Activated naive CD4-positive, alpha-beta T cell treated with anti-CD3 and anti-CD28 coated beads for 36 hours (primary cell): Measurements from ENCODE around the gene LGR6. TPM values are rescaled to one million over a fixed set of nuclear protein-coding genes. Genes with fewer than 3 reads are reported as not detected.

ENCODE experiments used
- CTCF ChIA-PET: fragments of 350-600 bp; sonication (Branson Sonifier 250); formaldehyde crosslinking; loops from one replicate; lab custom pipeline; 2021; ENCODE audit warnings: antibody characterized with exemption; lab: Charles Lee
- DNase-seq: peaks from one replicate; pipeline ENCODE4 v3.0.0-alpha.2; 2020
- H3K27ac Mint-ChIP-seq: one replicate; pipeline ENCODE4 v1.8.0; 2021; ENCODE audit warnings: mild to moderate bottlenecking, mixed read lengths
- H3K27me3 Mint-ChIP-seq: one replicate; pipeline ENCODE4 v1.8.0; 2021; ENCODE audit warnings: low read depth, mixed read lengths
- H3K36me3 Mint-ChIP-seq: one replicate; pipeline ENCODE4 v1.8.0; 2021; ENCODE audit warnings: low read depth, mixed read lengths
- H3K4me1 Mint-ChIP-seq: one replicate; pipeline ENCODE4 v1.8.0; 2021; ENCODE audit warnings: low read depth, mixed read lengths
- H3K4me3 Mint-ChIP-seq: one replicate; pipeline ENCODE4 v1.8.0; 2021; ENCODE audit warnings: mild to moderate bottlenecking, moderate library complexity, mixed read lengths
- H3K9me3 Mint-ChIP-seq: one replicate; pipeline ENCODE4 v1.8.0; 2021; ENCODE audit warnings: mixed read lengths
- intact Hi-C: fragments of 100-400 bp; cut with micrococcal nuclease; formaldehyde crosslinking; loops from one replicate; pipeline ENCODE4 v1.15.1; 2023
- total RNA-seq, 2 experiments: library from RNA; stranded (reverse); gene quantifications; one replicate each; pipeline ENCODE4 v1.2.3, GENCODE V29; 2021

Gene LGR6
- total RNA-seq, 2 experiments from 2014 or later = 0.19 to 0.22 TPM

DNA sequence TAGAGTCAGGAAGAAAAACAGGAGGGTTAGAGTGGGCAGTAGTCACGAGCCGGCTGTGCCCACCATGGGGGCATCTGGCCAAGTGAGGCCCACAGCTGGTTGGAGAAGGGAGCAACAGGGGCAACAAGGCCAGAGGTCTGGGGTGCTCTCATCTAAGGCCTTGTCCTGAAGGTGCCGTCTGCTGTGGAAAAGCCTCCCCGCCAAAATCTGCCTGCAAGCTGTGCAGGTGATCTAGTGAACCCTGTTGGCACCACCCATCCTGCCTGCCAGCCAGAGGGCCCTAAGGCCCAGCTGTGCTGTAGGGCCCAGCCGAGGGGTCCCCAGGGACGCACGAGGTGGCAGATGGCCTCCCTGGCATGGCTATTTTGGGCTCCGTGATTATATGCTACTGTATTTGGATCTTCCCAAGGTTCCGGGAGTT, 51.3 kb downstream of the LGR6 start:
- Mint-ChIP-seq H3K27ac (no peak overlapping the region), H3K36me3 (no peaks in the 10 kb centered on the region), H3K27me3 (no peaks in the 10 kb centered on the region), H3K4me1 (no peaks in the 10 kb centered on the region), H3K9me3 (no peaks in the 10 kb centered on the region), H3K4me3 (no peak overlapping the region)
- DNase-seq = no peak
- CTCF ChIA-PET = interaction anchor here (0.9 to 1.3 kb wide), 2 partner anchors 10 to 51 kb away, joined by 4 read pairs; partner anchors contain the start of gene LGR6
- intact Hi-C loops = no loop called here

DNA sequence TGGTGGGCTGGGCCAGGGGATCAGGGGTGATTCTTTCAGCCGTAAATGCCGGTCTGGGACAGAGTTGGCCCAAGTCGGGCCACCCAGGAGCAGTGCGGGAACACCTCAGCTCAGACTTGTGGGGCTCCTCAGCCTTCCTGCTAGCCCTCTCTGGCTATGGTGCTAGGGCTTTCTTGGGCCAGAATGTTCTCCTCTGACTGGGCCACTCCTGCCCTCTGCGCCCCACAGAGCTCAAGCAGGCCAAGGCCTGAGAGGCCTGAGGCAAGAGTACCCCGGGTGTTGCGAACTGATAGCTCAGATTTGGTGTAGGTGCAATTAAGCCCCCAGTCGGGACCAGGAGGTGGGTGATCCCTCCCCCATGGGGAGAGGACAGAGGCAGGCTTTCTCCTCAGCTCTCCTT, 51.8 kb downstream of the LGR6 start:
- CTCF ChIA-PET = interaction anchor here (0.9 to 1.3 kb wide), 2 partner anchors 11 to 52 kb away, joined by 4 read pairs; partner anchors contain the start of gene LGR6
- Mint-ChIP-seq H3K27me3 (no peaks in the 10 kb centered on the region), H3K36me3 (no peaks in the 10 kb centered on the region), H3K9me3 (no peaks in the 10 kb centered on the region), H3K4me1 (no peaks in the 10 kb centered on the region), H3K27ac (no peak overlapping the region), H3K4me3 (no peak overlapping the region)
- DNase-seq = no peak
- intact Hi-C loops = no loop called here

- H3K9me3 Mint-ChIP-seq = no peaks in the 10 kb centered on the region
- CTCF ChIA-PET = no interaction called here
- no peaks in the 10 kb centered on the region for H3K4me1 Mint-ChIP-seq
- no peak for DNase-seq
- no peaks in the 10 kb centered on the region for H3K36me3 Mint-ChIP-seq
- no peaks in the 10 kb centered on the region for H3K27me3 Mint-ChIP-seq
- no peak overlapping the region for H3K27ac Mint-ChIP-seq
- no peak overlapping the region for H3K4me3 Mint-ChIP-seq
- intact Hi-C loops = no loop called here
Observed at GRCh38 chr1:202247104-202247503, 53.5 kb downstream of the LGR6 start.

- Mint-ChIP-seq H3K9me3 (no peaks in the 10 kb centered on the region), H3K4me1 (no peaks in the 10 kb centered on the region), H3K27ac (no peak overlapping the region), H3K36me3 (no peaks in the 10 kb centered on the region), H3K4me3 (no peak overlapping the region), H3K27me3 (no peaks in the 10 kb centered on the region)
- intact Hi-C loops = no loop called here
- DNase-seq = no peak
- CTCF ChIA-PET = no interaction called here
Observed at GRCh38 chr1:202247837-202248795, 54.5 kb downstream of the LGR6 start.

DNA sequence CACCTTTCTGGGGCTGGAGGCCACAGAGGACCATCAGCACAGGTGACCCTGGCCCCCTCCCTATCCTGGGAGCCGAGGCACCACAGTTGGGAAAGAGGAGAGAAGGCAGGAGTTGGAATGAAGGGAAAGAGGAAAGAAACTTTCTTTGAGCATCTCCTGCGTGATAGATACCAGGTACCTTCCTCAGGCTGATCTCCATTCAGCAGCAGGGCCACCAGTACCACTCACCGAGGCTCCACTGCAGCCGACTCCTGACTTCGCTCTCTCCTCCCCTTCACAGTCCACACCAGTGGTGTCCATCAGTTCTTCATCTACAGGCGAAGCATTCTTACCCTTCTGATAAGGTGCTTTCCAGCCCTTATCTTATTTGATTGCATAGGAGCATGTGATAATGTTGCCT, 55.3 kb downstream of the LGR6 start:
- CTCF ChIA-PET = no interaction called here
- DNase-seq = no peak
- Mint-ChIP-seq H3K27ac (no peak overlapping the region), H3K4me3 (no peak overlapping the region), H3K36me3 (no peaks in the 10 kb centered on the region), H3K27me3 (no peaks in the 10 kb centered on the region), H3K9me3 (no peaks in the 10 kb centered on the region), H3K4me1 (no peaks in the 10 kb centered on the region)
- intact Hi-C loops = no loop called here

GRCh38 chr1:202249436-202249835, 55.8 kb downstream of the LGR6 start:
- H3K36me3 Mint-ChIP-seq = no peaks in the 10 kb centered on the region
- H3K4me1 Mint-ChIP-seq = no peaks in the 10 kb centered on the region
- no peaks in the 10 kb centered on the region for H3K9me3 Mint-ChIP-seq
- H3K4me3 Mint-ChIP-seq = no peak overlapping the region
- H3K27ac Mint-ChIP-seq = no peak overlapping the region
- CTCF ChIA-PET = no interaction called here
- H3K27me3 Mint-ChIP-seq = no peaks in the 10 kb centered on the region
- intact Hi-C loops = no loop called here
- DNase-seq = no peak

DNA sequence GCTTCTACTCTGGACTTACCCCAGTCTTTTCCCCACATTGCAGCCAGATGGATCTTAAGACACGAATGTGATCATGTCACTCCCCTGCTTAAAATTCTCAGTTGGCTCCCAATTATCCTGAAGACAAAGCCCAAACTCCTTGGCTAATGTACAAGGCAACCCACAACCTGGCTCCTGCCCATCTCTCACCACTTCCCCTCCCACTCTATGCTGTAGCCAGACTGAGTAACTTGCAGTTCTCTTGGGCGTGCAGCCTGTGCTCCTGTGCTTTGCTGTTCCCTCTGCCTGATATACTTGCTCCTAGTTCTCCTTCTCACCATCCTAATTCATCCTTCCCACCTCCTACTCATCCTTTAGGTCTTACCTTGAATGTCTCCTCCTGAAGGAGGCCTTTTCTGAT, 56.2 kb downstream of the LGR6 start:
- no peak overlapping the region for H3K27ac Mint-ChIP-seq
- H3K9me3 Mint-ChIP-seq = no peaks in the 10 kb centered on the region
- CTCF ChIA-PET = no interaction called here
- no peak overlapping the region for H3K4me3 Mint-ChIP-seq
- no peak for DNase-seq
- H3K36me3 Mint-ChIP-seq = no peaks in the 10 kb centered on the region
- peaks cover 2% of the 10 kb centered on the region for H3K27me3 Mint-ChIP-seq
- no peaks in the 10 kb centered on the region for H3K4me1 Mint-ChIP-seq
- intact Hi-C loops = no loop called here

- Mint-ChIP-seq H3K9me3 (no peaks in the 10 kb centered on the region), H3K4me3 (no peak overlapping the region), H3K27me3 (peaks cover 7% of the 10 kb centered on the region), H3K36me3 (no peaks in the 10 kb centered on the region), H3K27ac (no peak overlapping the region), H3K4me1 (no peaks in the 10 kb centered on the region)
- CTCF ChIA-PET = interaction anchor here (0.7 kb wide), 1 partner anchor 118 kb away, joined by 3 read pairs; no protein-coding TSS in a partner anchor
- intact Hi-C loops = no loop called here
- DNase-seq = no peak
Observed at GRCh38 chr1:202250982-202251381, 57.4 kb downstream of the LGR6 start.

DNA sequence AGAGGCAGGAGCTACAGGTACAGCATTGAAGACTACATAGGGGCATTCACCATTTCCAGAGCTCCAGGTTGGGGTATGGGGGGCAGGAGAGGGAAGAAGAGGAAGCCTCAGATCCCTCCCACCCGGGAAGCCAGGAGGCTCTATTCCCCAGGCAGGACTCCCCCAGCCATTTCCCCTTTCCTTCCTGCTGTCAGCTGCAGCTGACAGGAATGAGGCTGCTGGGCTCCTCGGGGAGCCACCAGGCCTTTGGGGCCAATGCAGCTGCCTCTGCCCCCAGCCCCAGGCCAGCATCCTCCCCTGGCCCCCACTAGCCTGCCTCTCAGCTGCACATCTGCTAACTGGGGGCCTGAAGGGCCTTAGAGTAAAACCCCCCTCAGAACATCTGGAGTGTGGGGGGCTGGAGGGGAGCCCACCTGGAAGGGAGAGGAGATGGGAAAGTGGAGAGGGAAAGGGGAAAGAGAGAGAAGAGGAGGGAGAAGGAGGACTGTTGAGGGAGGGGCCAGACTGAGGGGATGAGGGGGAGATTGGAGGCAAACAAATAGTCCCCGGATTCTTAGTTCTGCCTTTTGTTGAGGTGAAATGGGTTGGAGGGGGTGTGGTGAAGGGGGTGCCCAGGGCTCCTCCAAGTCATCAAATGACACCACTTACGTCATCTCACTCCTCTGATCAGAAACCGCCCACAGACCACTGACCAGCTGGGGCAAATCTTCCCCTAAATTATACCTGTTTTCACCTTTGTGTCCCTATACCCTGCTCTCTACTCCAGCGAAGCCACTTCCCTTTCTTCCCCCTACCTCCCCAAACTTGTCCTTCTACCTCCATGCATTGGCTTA, 58.0 kb downstream of the LGR6 start:
- CTCF ChIA-PET = interaction anchor here (0.6 to 0.7 kb wide), 2 partner anchors 85 to 119 kb away, joined by 3 read pairs; no protein-coding TSS in a partner anchor
- DNase-seq = no peak

DNA sequence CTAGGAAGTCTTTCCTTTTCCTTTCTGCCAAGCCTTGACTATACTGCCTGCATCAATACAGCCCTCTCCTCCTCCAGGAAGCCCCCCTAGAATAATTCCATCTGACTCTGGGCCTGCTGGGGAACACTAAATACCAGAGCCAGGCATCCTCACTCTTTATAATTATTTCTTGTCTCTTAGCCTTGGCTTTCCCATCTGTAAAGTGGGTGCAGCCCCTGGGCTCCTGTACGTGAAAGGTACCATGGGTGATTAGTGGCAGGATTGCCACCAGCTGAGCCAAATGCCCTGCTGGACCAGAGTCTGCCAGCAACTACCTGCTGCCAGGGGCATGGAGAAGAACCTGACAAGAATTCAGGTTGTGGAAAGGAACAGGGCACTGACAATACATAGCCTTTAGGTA, 58.7 kb downstream of the LGR6 start:
- Mint-ChIP-seq H3K27ac (no peak overlapping the region), H3K4me3 (no peak overlapping the region), H3K36me3 (no peaks in the 10 kb centered on the region), H3K4me1 (no peaks in the 10 kb centered on the region), H3K9me3 (no peaks in the 10 kb centered on the region), H3K27me3 (peaks cover 7% of the 10 kb centered on the region)
- DNase-seq = no peak
- intact Hi-C loops = no loop called here
- CTCF ChIA-PET = interaction anchor here (0.6 kb wide), 1 partner anchor 84 kb away, joined by 3 read pairs; no protein-coding TSS in a partner anchor

More for the DNA sequence above, 58.0 kb downstream of the LGR6 start:
- intact Hi-C loops = no loop called here
- Mint-ChIP-seq H3K27me3 (peaks cover 7% of the 10 kb centered on the region), H3K27ac (no peak overlapping the region), H3K4me1 (no peaks in the 10 kb centered on the region), H3K4me3 (no peak overlapping the region), H3K9me3 (no peaks in the 10 kb centered on the region), H3K36me3 (no peaks in the 10 kb centered on the region)

GRCh38 chr1:202254454-202255252, 61.1 kb downstream of the LGR6 start:
- Mint-ChIP-seq H3K4me1 (no peaks in the 10 kb centered on the region), H3K27me3 (peaks cover 7% of the 10 kb centered on the region), H3K36me3 (no peaks in the 10 kb centered on the region), H3K4me3 (no peak overlapping the region), H3K9me3 (no peaks in the 10 kb centered on the region), H3K27ac (no peak overlapping the region)
- CTCF ChIA-PET = interaction anchor here (0.6 to 1.1 kb wide), 4 partner anchors 8 to 67 kb away, joined by 3 to 5 read pairs (median 4); no protein-coding TSS in a partner anchor
- no peak for DNase-seq
- intact Hi-C loops = no loop called here
